GM12864 (cell line): ENCODE data around the gene CAPN2.

Source experiments
- DNase-seq: peaks from one replicate; pipeline ENCODE4 v3.0.0-alpha.2; 2011; ENCODE audit warnings: low read depth
- H3K4me3 ChIP-seq: 2 replicates; pipeline ENCODE4 v1.5.1; 2011; ENCODE audit warnings: mild to moderate bottlenecking, low read depth, low read length, control low read depth
- TF ChIP-seq, protein P1 (sequence below): IDR thresholded peaks from 2 replicates; pipeline ENCODE4 v1.5.1; 2011; ENCODE audit warnings: low read depth, mild to moderate bottlenecking, moderate library complexity, low read length, control low read depth, inconsistent platforms; ENCODE audit errors: missing control alignments

CAPN2 gene

DNA sequence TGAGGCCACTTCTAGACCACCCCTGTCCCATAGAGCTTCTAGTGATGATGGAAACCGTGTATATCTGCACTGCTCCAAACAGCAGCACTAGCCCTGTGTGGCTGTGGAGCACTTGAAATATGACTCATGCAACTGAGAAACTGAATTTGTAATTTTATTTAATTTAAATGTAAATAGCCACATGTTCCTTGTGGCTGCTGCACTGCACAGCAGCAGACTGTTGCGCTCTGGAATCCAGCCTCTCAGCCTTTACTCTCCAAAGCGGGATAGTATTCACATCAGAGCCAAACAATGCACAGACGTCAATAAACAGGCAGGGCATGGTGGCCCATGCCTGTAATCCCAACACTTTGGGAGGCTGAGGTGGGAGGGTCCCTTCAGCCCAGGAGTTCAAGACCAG, 12.0 kb downstream of the CAPN2 start:
- no peak overlapping the region for H3K4me3 ChIP-seq

DNA sequence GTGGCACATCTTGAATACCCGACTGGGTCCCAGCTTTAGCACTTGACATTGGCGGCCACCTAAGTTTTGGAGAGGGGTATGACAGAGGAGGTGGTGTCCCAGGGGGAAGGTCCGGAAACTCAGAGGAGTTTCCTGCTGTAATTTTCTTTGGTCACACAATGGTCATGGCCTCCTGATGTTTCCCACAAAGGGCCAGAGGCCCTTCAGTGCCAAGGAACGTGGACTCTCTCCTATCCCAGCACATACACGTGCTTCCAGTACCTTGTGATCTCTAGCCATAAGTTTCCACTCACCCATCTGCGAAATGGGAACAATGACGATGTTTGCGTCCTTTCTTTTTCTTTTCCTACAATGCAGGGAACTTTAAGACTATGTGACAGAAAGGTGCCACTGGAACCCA, 13.2 kb downstream of the CAPN2 start:
- H3K4me3 ChIP-seq, result no peak overlapping the region
- DNase-seq, result no peak
- TF ChIP-seq, protein P1, sequence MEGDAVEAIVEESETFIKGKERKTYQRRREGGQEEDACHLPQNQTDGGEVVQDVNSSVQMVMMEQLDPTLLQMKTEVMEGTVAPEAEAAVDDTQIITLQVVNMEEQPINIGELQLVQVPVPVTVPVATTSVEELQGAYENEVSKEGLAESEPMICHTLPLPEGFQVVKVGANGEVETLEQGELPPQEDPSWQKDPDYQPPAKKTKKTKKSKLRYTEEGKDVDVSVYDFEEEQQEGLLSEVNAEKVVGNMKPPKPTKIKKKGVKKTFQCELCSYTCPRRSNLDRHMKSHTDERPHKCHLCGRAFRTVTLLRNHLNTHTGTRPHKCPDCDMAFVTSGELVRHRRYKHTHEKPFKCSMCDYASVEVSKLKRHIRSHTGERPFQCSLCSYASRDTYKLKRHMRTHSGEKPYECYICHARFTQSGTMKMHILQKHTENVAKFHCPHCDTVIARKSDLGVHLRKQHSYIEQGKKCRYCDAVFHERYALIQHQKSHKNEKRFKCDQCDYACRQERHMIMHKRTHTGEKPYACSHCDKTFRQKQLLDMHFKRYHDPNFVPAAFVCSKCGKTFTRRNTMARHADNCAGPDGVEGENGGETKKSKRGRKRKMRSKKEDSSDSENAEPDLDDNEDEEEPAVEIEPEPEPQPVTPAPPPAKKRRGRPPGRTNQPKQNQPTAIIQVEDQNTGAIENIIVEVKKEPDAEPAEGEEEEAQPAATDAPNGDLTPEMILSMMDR, result no peak

More for the DNA sequence above, 12.0 kb downstream of the CAPN2 start:
- TF ChIP-seq, protein P1, result no peak
- no peak for DNase-seq

DNA sequence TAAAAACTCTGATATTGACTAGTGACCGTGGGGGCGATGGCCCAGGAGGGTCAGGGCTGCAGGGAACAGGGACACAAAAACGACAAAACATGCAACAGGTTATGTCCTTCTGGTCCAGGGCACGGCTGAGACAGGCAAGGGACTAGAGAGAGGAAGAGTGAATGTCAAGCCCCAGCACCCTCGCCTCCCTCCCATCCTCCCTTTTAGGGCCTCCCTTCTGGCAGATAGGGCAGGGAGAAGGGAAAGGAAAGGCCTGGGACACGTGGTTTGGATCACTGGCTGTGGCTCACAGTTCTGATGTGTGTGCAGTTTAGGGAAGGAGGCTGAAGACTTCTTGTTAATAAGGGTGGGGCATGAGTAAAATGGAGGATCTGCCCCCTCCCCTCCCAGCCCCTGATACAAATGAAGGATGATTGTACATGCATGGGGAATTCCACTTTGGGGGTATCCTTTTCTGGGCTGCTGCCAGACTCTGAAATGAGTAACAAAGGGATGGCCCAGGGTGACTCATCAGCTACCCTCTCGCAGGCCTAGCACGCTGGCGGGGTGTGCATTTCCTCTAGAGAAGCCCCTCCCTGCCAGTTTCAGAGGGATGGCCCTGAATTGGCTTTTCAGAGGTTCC, 14.2 kb downstream of the CAPN2 start:
- TF ChIP-seq, protein P1, result no peak
- DNase-seq, result peak; percentile 75
- H3K4me3 ChIP-seq, result no peak overlapping the region; the same call in 1 of the 2 replicates

DNA sequence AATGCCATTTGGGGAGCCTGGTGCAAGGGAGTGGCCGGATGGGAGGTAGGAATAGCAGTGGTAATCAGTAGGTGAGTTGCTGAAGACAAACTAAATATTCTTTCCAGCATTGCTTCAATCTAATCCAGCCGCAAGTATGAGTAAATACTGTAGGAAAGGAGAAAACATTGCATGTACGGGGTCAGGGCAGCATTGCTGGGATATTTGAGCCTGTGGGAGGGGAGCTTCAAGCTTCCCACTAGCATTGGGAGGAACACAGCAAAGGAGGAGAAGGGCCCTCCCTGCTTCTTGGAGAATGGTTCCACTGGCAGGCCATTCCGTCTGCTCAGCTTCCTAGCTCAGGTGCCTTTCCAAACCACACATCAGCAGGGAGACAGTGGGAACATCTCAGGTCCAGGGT, 15.2 kb downstream of the CAPN2 start:
- TF ChIP-seq, protein P1, result no peak
- no peak for DNase-seq
- no peak overlapping the region for H3K4me3 ChIP-seq

DNA sequence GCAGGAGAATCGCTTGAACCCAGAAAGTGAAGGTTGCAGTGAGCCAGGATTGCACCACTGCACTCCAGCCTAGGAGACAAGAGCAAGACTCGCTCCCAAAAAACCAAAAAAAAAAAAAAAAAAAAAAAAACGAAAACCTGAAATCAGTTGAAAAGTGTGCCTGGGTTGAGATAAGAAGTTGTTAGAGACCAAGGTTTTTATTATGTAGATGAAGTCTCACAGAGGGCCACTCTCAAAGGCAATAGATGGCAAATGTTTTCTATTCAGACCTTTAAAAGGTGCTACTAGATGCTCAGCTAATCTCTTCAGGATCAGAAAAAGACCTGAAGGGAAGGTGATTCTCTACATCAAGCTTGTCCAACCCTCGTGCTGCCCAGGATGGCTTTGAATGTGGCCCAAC, 17.6 kb downstream of the CAPN2 start:
- DNase-seq, result no peak

DNA sequence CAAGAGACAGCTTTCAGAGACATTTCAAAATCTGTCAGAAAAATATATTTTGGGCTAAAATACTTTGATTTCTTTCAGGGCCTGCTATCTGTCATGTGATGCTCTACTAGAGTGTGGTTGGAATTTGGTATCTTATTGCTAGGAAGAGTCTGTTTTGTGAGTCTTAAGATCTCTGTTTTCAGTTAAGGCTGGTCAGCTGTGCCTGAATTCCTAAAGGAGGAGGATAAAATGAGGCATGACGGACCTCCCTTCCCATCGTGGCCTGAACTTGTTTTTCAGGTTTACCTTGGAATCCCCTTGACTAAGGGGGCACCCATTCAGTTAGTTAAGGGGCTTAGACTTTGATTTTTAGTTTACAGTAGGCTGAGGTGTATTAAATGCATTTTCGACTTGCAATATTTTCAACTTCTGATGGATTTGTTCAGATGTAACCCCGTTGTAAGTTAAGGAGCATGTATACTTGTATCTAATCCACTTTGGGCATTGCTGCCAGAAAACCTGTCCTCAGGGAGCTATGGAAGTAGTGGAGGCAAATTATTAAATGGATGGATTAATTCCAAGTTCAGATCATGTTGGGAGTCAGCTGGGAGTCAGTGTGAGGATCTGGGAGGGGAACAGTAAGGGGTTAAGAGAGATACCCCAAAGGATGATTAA, 18.3 kb downstream of the CAPN2 start:
- TF ChIP-seq, protein P1, result no peak
- no peak overlapping the region for H3K4me3 ChIP-seq
- no peak for DNase-seq

More for the DNA sequence above, 17.6 kb downstream of the CAPN2 start:
- no peak overlapping the region for H3K4me3 ChIP-seq
- TF ChIP-seq, protein P1, result no peak
